ENCODE measurements around the gene PSMB8.
A peak's percentile ranks its signal among the peaks of the same experiment; 100 is the strongest.

Gene PSMB8

DNA sequence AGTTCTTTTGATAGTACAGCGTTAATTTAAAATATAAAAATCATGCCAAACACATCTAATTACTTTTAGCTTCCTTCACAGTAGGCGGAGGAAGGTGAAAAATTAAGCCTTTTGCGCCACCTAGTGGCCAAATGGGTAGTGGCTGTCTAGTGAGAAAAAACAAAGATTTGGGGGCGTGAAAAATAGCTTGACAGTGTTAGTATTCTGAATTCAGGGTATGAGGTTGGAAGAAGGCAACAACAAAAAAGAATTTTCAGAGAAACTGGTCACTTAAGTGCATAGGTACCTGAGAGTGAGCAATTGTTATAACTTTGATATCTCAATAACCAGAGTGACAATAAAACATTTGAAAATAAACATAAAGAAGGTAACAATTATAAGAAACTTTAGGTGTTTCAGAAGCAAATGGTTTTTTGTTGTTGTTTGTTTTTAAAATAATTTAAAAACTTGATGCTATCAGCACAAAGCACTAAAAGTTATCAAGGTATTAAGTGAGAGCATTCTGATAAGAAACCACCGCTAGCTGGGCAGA is 24.5 kb upstream of the PSMB8 start:
- Histone ChIP-seq H3K4me2 (ENCODE audit: low read length) (peak overlapping the region; percentile 67), H4K20me1 (ENCODE audit: insufficient read depth, low read length) (no peaks in the 10 kb centered on the region), H3K27ac (ENCODE audit: low read length) (no peak overlapping the region), H2AFZ (ENCODE audit: low read depth, low read length) (no peak overlapping the region), H3K4me3 (ENCODE audit: low read length) (peak overlapping the region; percentile 33), H3K4me1 (ENCODE audit: low read length) (peaks cover 39% of the 10 kb centered on the region), H3K36me3 (replicated peaks; ENCODE audit: low read depth, low read length) (no peaks in the 10 kb centered on the region), H3K9me3 (ENCODE audit: insufficient read depth, low read length) (no peaks in the 10 kb centered on the region), H3K9ac (ENCODE audit: low read length) (peak overlapping the region; percentile 50; the same call in 1 of the 2 replicates), H3K79me2 (ENCODE audit: low read length) (no peaks in the 10 kb centered on the region), H3K27me3 (ENCODE audit: low read depth, low read length) (peaks cover 15% of the 10 kb centered on the region)
- no peak for TF ChIP-seq EZH2phosphoT487 (IDR thresholded peaks at IDR 0.05; ENCODE audit: low read depth)
- TF ChIP-seq, protein P1, sequence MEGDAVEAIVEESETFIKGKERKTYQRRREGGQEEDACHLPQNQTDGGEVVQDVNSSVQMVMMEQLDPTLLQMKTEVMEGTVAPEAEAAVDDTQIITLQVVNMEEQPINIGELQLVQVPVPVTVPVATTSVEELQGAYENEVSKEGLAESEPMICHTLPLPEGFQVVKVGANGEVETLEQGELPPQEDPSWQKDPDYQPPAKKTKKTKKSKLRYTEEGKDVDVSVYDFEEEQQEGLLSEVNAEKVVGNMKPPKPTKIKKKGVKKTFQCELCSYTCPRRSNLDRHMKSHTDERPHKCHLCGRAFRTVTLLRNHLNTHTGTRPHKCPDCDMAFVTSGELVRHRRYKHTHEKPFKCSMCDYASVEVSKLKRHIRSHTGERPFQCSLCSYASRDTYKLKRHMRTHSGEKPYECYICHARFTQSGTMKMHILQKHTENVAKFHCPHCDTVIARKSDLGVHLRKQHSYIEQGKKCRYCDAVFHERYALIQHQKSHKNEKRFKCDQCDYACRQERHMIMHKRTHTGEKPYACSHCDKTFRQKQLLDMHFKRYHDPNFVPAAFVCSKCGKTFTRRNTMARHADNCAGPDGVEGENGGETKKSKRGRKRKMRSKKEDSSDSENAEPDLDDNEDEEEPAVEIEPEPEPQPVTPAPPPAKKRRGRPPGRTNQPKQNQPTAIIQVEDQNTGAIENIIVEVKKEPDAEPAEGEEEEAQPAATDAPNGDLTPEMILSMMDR (IDR thresholded peaks at IDR 0.05; ENCODE audit: low read depth, low read length): peak; percentile 75

DNA sequence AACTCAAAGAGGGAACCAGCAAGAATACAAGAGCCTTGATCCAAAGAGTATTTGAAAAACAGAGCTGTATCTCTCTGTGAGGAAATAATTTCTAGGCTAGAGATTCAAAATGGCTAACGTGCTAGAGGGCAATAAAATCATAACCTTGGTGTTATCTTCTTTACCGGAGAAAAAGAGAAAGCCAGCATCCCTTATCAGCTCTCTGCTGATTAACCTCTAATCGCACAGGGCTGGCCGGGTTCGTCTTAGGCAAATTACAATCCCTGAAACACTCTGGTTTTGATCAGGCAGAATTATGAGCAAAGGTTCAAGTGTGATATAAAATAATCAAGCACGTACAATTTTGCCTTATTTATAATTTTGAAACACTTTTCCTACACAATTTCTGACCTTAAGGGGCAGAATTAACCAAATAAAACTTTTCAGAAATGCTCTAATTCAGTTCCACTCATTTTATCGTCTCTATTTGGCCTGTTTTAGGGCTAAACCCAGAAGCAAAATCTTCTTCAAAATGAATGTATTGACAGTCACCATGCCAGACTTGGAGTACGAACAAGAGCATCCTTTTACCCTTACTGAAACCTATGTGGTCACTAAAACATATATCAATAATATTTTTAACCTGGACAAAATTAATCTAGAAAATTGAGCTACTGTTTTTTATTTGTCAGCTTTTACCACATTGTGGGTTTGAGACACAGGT is 23.9 kb upstream of the PSMB8 start:
- Histone ChIP-seq H3K9ac (ENCODE audit: low read length) (peak overlapping the region; percentile 50), H3K79me2 (ENCODE audit: low read length) (no peaks in the 10 kb centered on the region), H2AFZ (ENCODE audit: low read depth, low read length) (0 out of 2 replicates have a peak overlapping the region, but pooled peaks have one; percentile 14), H3K27ac (ENCODE audit: low read length) (peak overlapping the region; percentile 70), H4K20me1 (ENCODE audit: insufficient read depth, low read length) (no peaks in the 10 kb centered on the region), H3K36me3 (replicated peaks; ENCODE audit: low read depth, low read length) (no peaks in the 10 kb centered on the region), H3K27me3 (ENCODE audit: low read depth, low read length) (peaks cover 15% of the 10 kb centered on the region), H3K9me3 (ENCODE audit: insufficient read depth, low read length) (no peaks in the 10 kb centered on the region), H3K4me1 (ENCODE audit: low read length) (peaks cover 39% of the 10 kb centered on the region), H3K4me3 (ENCODE audit: low read length) (peak overlapping the region; percentile 33), H3K4me2 (ENCODE audit: low read length) (peak overlapping the region; percentile 67)
- TF ChIP-seq, protein P1 (IDR thresholded peaks at IDR 0.05; ENCODE audit: low read depth, low read length): no peak
- no peak for TF ChIP-seq EZH2phosphoT487 (IDR thresholded peaks at IDR 0.05; ENCODE audit: low read depth)

DNA sequence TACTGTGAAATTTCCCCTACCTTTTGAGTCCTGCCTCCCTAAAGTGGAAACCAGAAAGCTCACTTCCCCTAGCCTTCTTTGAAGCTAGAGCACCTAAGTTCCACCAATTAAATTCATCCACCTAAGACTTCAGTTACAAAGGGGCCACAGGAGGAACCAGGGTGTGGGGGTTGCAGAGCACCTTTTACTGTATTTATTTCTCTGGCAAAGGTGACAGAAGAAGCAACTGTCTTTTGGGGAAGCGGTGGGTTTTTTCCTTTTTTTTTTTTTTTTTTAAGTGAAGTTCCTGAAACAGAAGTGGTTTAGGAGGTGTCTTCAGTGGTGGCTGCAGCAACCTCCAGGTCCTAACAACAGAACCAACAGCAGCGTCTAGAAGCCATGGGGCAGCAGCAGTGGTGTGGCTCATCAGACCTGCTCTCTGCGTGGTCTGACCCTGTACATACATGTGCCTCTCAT is 23.2 kb upstream of the PSMB8 start:
- 0 out of 2 replicates have a peak overlapping the region, but pooled peaks have one; percentile 14 for H2AFZ ChIP-seq (ENCODE audit: low read depth, low read length)
- H3K9me3 ChIP-seq (ENCODE audit: insufficient read depth, low read length): no peaks in the 10 kb centered on the region
- peaks cover 15% of the 10 kb centered on the region for H3K27me3 ChIP-seq (ENCODE audit: low read depth, low read length)
- H3K9ac ChIP-seq (ENCODE audit: low read length): peak overlapping the region; percentile 50
- H3K4me2 ChIP-seq (ENCODE audit: low read length): peak overlapping the region; percentile 67
- H4K20me1 ChIP-seq (ENCODE audit: insufficient read depth, low read length): no peaks in the 10 kb centered on the region
- H3K36me3 ChIP-seq (replicated peaks; ENCODE audit: low read depth, low read length): no peaks in the 10 kb centered on the region
- H3K4me3 ChIP-seq (ENCODE audit: low read length): peak overlapping the region; percentile 33
- peak overlapping the region; percentile 70 for H3K27ac ChIP-seq (ENCODE audit: low read length)
- H3K4me1 ChIP-seq (ENCODE audit: low read length): peaks cover 39% of the 10 kb centered on the region
- TF ChIP-seq, protein P1 (IDR thresholded peaks at IDR 0.05; ENCODE audit: low read depth, low read length): no peak
- no peak for TF ChIP-seq EZH2phosphoT487 (IDR thresholded peaks at IDR 0.05; ENCODE audit: low read depth)
- no peaks in the 10 kb centered on the region for H3K79me2 ChIP-seq (ENCODE audit: low read length)

DNA sequence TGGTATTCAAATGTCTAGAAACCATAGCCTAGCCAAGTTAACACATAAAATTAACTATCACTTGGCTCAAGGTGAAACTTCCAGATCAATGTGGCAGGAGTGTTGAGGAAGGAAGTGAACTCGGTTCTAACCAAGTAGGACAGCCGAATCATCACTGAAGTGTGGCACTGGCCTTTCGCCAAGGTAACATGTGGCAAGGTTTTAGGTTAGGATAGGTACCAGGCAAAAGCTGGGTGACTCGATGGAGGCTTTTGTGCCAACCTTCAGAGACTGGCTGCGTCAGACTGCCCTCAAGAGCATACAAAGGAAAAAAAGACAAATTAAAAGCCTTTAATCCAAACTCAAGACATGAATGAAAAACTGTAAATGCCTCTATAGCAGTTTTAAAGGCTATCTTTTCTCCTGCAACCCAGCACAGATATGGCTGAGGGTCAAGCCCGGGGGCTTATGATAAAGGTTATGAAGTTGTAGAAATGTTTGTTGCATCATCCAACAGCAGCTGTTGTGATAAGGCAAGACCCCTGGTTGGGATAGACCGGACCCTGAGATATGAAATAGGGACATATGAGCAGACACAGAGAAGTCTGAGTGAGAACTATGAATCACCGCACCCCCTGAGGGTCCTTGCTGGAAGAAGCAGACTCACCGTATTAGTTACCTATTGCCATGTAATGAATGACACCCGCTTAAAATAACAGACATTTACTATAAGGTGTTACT is 22.0 kb upstream of the PSMB8 start:
- Histone ChIP-seq H3K4me3 (ENCODE audit: low read length) (no peak overlapping the region), H3K4me2 (ENCODE audit: low read length) (peak overlapping the region; percentile 67), H2AFZ (ENCODE audit: low read depth, low read length) (no peak overlapping the region), H4K20me1 (ENCODE audit: insufficient read depth, low read length) (no peaks in the 10 kb centered on the region), H3K9me3 (ENCODE audit: insufficient read depth, low read length) (no peaks in the 10 kb centered on the region), H3K9ac (ENCODE audit: low read length) (no peak overlapping the region), H3K27ac (ENCODE audit: low read length) (peak overlapping the region; percentile 47), H3K4me1 (ENCODE audit: low read length) (peaks cover 42% of the 10 kb centered on the region), H3K27me3 (ENCODE audit: low read depth, low read length) (peaks cover 10% of the 10 kb centered on the region), H3K36me3 (replicated peaks; ENCODE audit: low read depth, low read length) (no peaks in the 10 kb centered on the region), H3K79me2 (ENCODE audit: low read length) (no peaks in the 10 kb centered on the region)
- TF ChIP-seq, protein P1 (IDR thresholded peaks at IDR 0.05; ENCODE audit: low read depth, low read length): no peak

Measured in OCI-LY3 (cell line).